IMR-90 (cell line): Measurements from ENCODE around the gene SYNPO.

Experiments used
- CEBPB ChIP-seq: IDR thresholded peaks from 2 replicates; pipeline ENCODE4 v1.6.1; 2012; ENCODE audit warnings: low read depth, low read length, improper control_type of control experiment
- POLR2A ChIP-seq: IDR thresholded peaks from 2 replicates; pipeline ENCODE4 v1.6.1; 2012; ENCODE audit warnings: mild to moderate bottlenecking, low read depth, low read length
- TF ChIP-seq, protein P1 (sequence below): conservative IDR thresholded peaks from 2 replicates; pipeline ENCODE4 v1.5.1; 2012; ENCODE audit warnings: mild to moderate bottlenecking, low read depth, low read length, improper control_type of control experiment

DNA sequence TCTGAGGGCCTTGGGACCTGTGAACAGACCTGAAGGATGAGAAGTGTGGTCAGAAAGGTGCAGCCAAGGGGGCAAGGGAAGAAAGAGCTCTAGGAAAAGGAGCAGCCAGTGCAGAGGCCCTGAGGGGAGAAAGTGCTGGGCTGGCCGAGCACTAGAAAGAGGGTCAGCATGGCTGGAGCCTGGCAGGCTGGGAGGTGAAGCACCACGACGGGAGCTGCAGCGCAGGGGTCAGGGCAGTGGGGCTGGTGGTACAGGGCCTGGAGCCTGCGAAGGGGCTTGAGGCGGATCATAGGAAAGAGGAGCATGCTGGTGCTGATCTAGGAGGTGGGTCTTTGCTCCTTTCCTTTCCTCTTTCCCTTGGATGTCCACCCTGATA lies 9.1 kb upstream of the SYNPO start:
- TF ChIP-seq, protein P1, sequence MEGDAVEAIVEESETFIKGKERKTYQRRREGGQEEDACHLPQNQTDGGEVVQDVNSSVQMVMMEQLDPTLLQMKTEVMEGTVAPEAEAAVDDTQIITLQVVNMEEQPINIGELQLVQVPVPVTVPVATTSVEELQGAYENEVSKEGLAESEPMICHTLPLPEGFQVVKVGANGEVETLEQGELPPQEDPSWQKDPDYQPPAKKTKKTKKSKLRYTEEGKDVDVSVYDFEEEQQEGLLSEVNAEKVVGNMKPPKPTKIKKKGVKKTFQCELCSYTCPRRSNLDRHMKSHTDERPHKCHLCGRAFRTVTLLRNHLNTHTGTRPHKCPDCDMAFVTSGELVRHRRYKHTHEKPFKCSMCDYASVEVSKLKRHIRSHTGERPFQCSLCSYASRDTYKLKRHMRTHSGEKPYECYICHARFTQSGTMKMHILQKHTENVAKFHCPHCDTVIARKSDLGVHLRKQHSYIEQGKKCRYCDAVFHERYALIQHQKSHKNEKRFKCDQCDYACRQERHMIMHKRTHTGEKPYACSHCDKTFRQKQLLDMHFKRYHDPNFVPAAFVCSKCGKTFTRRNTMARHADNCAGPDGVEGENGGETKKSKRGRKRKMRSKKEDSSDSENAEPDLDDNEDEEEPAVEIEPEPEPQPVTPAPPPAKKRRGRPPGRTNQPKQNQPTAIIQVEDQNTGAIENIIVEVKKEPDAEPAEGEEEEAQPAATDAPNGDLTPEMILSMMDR: no peak
- TF ChIP-seq POLR2A: no peak
- TF ChIP-seq CEBPB: no peak
